Measurements from ENCODE around the gene ARSB. TPM values are rescaled to one million over a fixed set of nuclear protein-coding genes. Genes with fewer than 3 reads are reported as not detected.

The ARSB gene
- total RNA-seq, 2 experiments from 2014 or later = 4.4 to 5.2 TPM

DNA sequence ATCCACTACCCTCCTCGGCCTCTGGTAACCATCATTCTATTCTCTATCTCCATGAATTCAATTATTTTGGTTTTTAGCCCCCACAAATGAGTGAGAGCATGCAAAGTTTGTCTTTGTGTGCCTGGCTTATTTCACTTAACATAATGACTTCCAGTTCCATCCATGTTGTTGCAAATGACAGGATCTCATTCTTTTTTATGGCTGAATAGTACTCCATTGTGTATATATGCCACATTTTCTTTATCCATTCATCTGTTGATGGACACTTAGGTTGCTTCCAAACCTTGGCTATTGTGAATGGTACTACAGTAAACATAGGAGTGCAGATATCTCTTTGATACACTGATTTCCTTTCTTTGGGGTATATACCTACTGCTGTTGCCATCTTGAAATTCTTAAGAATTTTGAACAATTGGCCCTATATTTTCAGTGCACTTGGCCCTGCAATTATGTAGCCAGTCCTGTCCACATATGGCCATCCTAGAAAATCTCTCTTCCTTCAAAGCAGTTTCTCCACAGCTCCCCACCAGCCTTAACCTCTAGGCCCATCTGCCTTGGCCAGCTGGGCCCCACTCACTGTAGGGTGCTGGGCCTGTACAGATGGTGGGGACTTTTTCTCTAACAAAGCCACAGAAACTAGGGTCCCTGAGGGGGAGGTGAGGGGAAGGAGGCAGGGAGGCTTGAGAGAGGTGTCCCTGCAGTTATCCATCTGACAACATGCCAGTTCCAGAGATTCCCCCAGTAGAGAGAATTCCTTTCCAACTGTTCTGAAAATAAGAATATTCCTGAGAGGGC is 254.6 kb downstream of the ARSB start:
- H3K36me3 Mint-ChIP-seq (ENCODE audit: low read depth) = no peaks in the 10 kb centered on the region
- TF ChIP-seq CTCF (IDR thresholded peaks at IDR 0.05) = no peak
- H3K27ac Mint-ChIP-seq = no peak overlapping the region
- ChIA-PET POLR2A (no interaction called here), CTCF (no interaction called here)
- H3K9me3 Mint-ChIP-seq = no peaks in the 10 kb centered on the region
- Histone ChIP-seq H3K27me3 (ENCODE audit: control insufficient read depth in 1 of 2, insufficient read depth in 2 of 2, low read length in 2 of 2) (no peaks in the 10 kb centered on the region), H3K27ac (ENCODE audit: low read depth in 1 of 2, low read length in 2 of 2) (no peak overlapping the region), H3K36me3 (ENCODE audit: insufficient read depth, low read length) (no peaks in the 10 kb centered on the region), H3K4me1 (ENCODE audit: insufficient read depth, low read length) (no peaks in the 10 kb centered on the region), H3K9me3 (ENCODE audit: control insufficient read depth in 1 of 2, insufficient read depth in 1 of 2, low read length in 2 of 2) (no peaks in the 10 kb centered on the region), H3K4me3 (ENCODE audit: low read length) (no peak overlapping the region)
- intact Hi-C loops (cut with DNase I, micrococcal nuclease) = no loop called here
- H3K4me1 Mint-ChIP-seq (ENCODE audit: low read depth) = no peaks in the 10 kb centered on the region
- ATAC-seq (ENCODE audit: poor library complexity) = no peak
- no peak for DNase-seq
- no peak overlapping the region for H3K4me3 Mint-ChIP-seq
- H3K27me3 Mint-ChIP-seq = no peaks in the 10 kb centered on the region

DNA sequence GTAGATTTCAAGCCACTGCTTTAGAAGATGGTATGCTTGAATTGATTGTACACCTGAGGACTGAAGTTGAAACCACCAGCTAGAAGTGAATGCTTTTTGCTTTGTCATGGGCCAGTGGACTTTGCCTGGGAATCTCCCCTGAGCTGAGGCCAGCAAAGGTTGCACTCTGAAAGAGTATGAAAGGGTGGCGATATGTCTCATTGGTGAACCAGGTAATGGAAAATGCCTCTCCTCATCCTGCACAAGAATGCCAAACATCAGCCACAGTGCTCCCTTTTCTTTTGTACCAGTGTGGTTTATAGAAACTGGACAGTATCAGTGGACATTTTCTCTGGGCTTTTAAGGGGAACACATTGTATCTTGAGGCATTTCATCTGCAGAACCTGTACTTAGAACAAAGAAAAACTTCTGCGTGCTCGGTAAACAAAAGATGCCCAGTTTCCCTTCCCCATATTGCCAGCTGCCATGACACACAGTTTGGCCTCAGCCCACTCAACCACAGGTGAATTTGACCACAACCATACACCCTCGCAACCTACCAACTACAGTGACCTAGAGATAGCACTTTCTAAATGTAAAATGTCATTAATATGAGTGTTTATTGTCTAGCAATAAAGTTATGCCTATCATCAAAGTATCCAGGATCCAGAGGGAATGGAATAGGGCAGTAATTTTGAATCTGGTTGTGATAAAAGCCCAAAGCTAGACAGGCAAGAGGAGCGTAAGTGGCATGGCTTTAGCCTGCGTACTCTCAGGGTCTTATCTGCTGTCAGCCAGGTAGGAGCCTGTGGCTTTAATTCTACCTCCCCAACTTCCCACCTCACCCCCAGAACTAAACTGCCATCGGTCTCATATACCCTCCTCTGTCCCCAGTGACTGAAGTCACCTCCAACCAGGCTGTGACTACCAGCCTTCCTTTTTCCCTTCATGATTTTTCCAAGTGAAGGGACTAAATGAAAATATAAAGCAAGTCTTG is 257.0 kb downstream of the ARSB start:
- ATAC-seq (ENCODE audit: poor library complexity) = no peak
- POLR2A ChIA-PET = no interaction called here
- no peaks in the 10 kb centered on the region for H3K4me1 Mint-ChIP-seq (ENCODE audit: low read depth)

More for the DNA sequence above, 257.0 kb downstream of the ARSB start:
- Histone ChIP-seq H3K9me3 (ENCODE audit: control insufficient read depth in 1 of 2, insufficient read depth in 1 of 2, low read length in 2 of 2) (no peaks in the 10 kb centered on the region), H3K4me3 (ENCODE audit: low read length) (no peak overlapping the region), H3K27me3 (ENCODE audit: control insufficient read depth in 1 of 2, insufficient read depth in 2 of 2, low read length in 2 of 2) (no peaks in the 10 kb centered on the region), H3K36me3 (ENCODE audit: insufficient read depth, low read length) (no peaks in the 10 kb centered on the region), H3K4me1 (ENCODE audit: insufficient read depth, low read length) (no peaks in the 10 kb centered on the region), H3K27ac (ENCODE audit: low read depth in 1 of 2, low read length in 2 of 2) (no peak overlapping the region)
- CTCF ChIA-PET = no interaction called here
- Mint-ChIP-seq H3K9me3 (no peaks in the 10 kb centered on the region), H3K36me3 (ENCODE audit: low read depth) (no peaks in the 10 kb centered on the region), H3K4me3 (no peak overlapping the region), H3K27me3 (no peaks in the 10 kb centered on the region), H3K27ac (no peak overlapping the region)
- no peak for TF ChIP-seq CTCF (IDR thresholded peaks at IDR 0.05)
- no peak for DNase-seq
- intact Hi-C loops (cut with DNase I, micrococcal nuclease) = no loop called here

Other genes starting within 250 kb of the ARSB start
- under 1 TPM in 1 of 2 experiments, not detected in 1; 0.50 TPM for gene DMGDH, start 84.4 kb upstream of the ARSB start, total RNA-seq
- not detected for gene BHMT2, start 84.5 kb upstream of the ARSB start, total RNA-seq
- gene BHMT, start 126.5 kb upstream of the ARSB start, total RNA-seq = not detected

Measured in CD4-positive, alpha-beta T cell (primary cell).